H1 (cell line): Measurements from ENCODE around the gene DBH. TPM values are rescaled to one million over a fixed set of nuclear protein-coding genes. Genes with fewer than 3 reads are reported as not detected.

Experiments
- CTCF ChIA-PET: fragments of 300-600 bp; sonication (Branson Sonifier 250); formaldehyde crosslinking; loops from one replicate; lab custom pipeline; 2021; ENCODE audit not compliant: partially characterized antibody; lab: Charles Lee
- POLR2A ChIA-PET: fragments of 300-600 bp; sonication (Branson Sonifier 250); formaldehyde crosslinking; loops from one replicate; lab custom pipeline; 2021; ENCODE audit warnings: inconsistent platforms; ENCODE audit not compliant: partially characterized antibody; lab: Charles Lee
- DNase-seq, 2 experiments: peaks; one replicate each; pipeline versions ENCODE4 v3.0.0 to v3.0.0-alpha.2; 2010 to 2022; ENCODE audit warnings: low spot score in 2 of 2, low read depth in 1 of 2, mixed read lengths in 1 of 2
- FAIRE-seq: peaks from 2 replicates; lab custom pipeline; 2011; peaks lifted over from hg19 to GRCh38; lab: Jason Lieb, UNC
- H2AFZ ChIP-seq: 2 replicates; pipeline ENCODE4 v1.8.1; 2012; ENCODE audit warnings: low read length, inconsistent platforms
- H2AK5ac ChIP-seq: 2 replicates; pipeline ENCODE4 v1.6.1; 2013; ENCODE audit warnings: low read depth, low read length
- H2BK120ac ChIP-seq: replicated peaks from 2 replicates; pipeline ENCODE3; 2013; ENCODE audit warnings: low read depth, low read length, inconsistent platforms
- H2BK12ac ChIP-seq: 2 replicates; pipeline ENCODE4 v1.6.1; 2013; ENCODE audit warnings: low read depth, low read length
- H2BK15ac ChIP-seq: 2 replicates; pipeline ENCODE4 v1.6.1; 2013; ENCODE audit warnings: low read length
- H2BK20ac ChIP-seq: 2 replicates; pipeline ENCODE4 v1.6.1; 2013; ENCODE audit warnings: low read length
- H2BK5ac ChIP-seq: 2 replicates; pipeline ENCODE4 v1.6.1; 2013; ENCODE audit warnings: low read depth, low read length
- H3K14ac ChIP-seq: 2 replicates; pipeline ENCODE4 v1.6.1; 2013; ENCODE audit warnings: inconsistent platforms; ENCODE audit not compliant: insufficient read length
- H3K18ac ChIP-seq: 2 replicates; pipeline ENCODE4 v1.6.1; 2013; ENCODE audit warnings: low read length; ENCODE audit errors: extremely low read depth
- H3K23ac ChIP-seq: 2 replicates; pipeline ENCODE4 v1.6.1; 2013; ENCODE audit warnings: inconsistent platforms; ENCODE audit not compliant: insufficient read length
- H3K23me2 ChIP-seq: 2 replicates; pipeline ENCODE4 v1.6.1; 2013; ENCODE audit warnings: low read depth, low read length
- H3K27ac ChIP-seq: 2 replicates; pipeline ENCODE4 v1.6.1; 2011; ENCODE audit warnings: low read depth, low read length, inconsistent platforms
- H3K27me3 ChIP-seq, 4 experiments: replicated peaks in 1 of 4; 1 replicate in 1 of 4; 2 replicates in 3 of 4; pipeline versions ENCODE4 v1.6.1 to v1.8.1; 2011 to 2013; ENCODE audit warnings: low read length in 3 of 4, mild to moderate bottlenecking in 3 of 4, inconsistent platforms in 2 of 4, mixed read lengths in 2 of 4, moderate library complexity in 1 of 4; ENCODE audit not compliant: control insufficient read depth in 3 of 4, insufficient read depth in 3 of 4; ENCODE audit errors: extremely low read depth in 1 of 4
- H3K36me3 ChIP-seq, 4 experiments: 2 replicates each; pipeline versions ENCODE4 v1.6.1 to v1.8.1; 2011 to 2013; ENCODE audit warnings: mild to moderate bottlenecking in 4 of 4, low read length in 3 of 4, moderate library complexity in 2 of 4, control low read depth in 1 of 4, inconsistent platforms in 1 of 4; ENCODE audit not compliant: insufficient read depth in 4 of 4, control insufficient read depth in 2 of 4
- H3K4ac ChIP-seq: replicated peaks from 2 replicates; pipeline ENCODE3; 2013; ENCODE audit warnings: low read length, low read depth, mixed read lengths, inconsistent platforms; ENCODE audit not compliant: insufficient read length
- H3K4me1 ChIP-seq, 4 experiments: replicated peaks in 1 of 4; 1 replicate in 1 of 4; 2 replicates in 3 of 4; pipeline versions ENCODE4 v1.6.1 to v1.8.1; 2011 to 2013; ENCODE audit warnings: low read length in 3 of 4, inconsistent platforms in 2 of 4, mixed read lengths in 1 of 4; ENCODE audit not compliant: insufficient read depth in 4 of 4, control insufficient read depth in 3 of 4
- H3K4me2 ChIP-seq, 2 experiments: 2 replicates each; pipeline versions ENCODE4 v1.6.1 to v1.8.1; 2011 to 2013; ENCODE audit warnings: low read depth in 2 of 2, low read length in 2 of 2, control low read depth in 1 of 2, inconsistent platforms in 1 of 2, mild to moderate bottlenecking in 1 of 2; ENCODE audit not compliant: insufficient read depth in 1 of 2
- H3K4me3 ChIP-seq, 4 experiments: fragments of 200-600, 300-600 bp in 1 of 4; sonication (generic), shearing (Covaris generic), sonication (Bioruptor Twin) in 1 of 4; 2 replicates each; pipeline versions ENCODE4 v1.5.1 to v1.8.1; 2011 to 2016; ENCODE audit warnings: low read length in 4 of 4, low read depth in 3 of 4, control low read depth in 2 of 4, inconsistent platforms in 2 of 4, mild to moderate bottlenecking in 2 of 4, mixed read lengths in 1 of 4, moderate library complexity in 1 of 4; ENCODE audit not compliant: insufficient read depth in 2 of 4; ENCODE audit errors: extremely low read depth in 1 of 4
- H3K56ac ChIP-seq: replicated peaks from 2 replicates; pipeline ENCODE3; 2013; ENCODE audit warnings: low read depth, mild to moderate bottlenecking, mixed read lengths, low read length, inconsistent platforms; ENCODE audit not compliant: insufficient read length
- H3K79me1 ChIP-seq: 2 replicates; pipeline ENCODE4 v1.6.1; 2013; ENCODE audit warnings: low read depth, low read length, control low read depth
- H3K79me2 ChIP-seq, 2 experiments: 2 replicates each; pipeline versions ENCODE4 v1.6.1 to v1.8.1; 2012 to 2013; ENCODE audit warnings: low read length in 2 of 2, mild to moderate bottlenecking in 2 of 2, inconsistent platforms in 1 of 2; ENCODE audit not compliant: insufficient read depth in 2 of 2, control insufficient read depth in 1 of 2
- H3K9ac ChIP-seq, 4 experiments: replicated peaks in 1 of 4; 1 replicate in 1 of 4; 2 replicates in 3 of 4; pipeline versions ENCODE4 v1.6.1 to v1.8.1; 2011 to 2013; ENCODE audit warnings: low read depth in 3 of 4, low read length in 3 of 4, control low read depth in 2 of 4, mild to moderate bottlenecking in 2 of 4, moderate library complexity in 2 of 4, inconsistent platforms in 1 of 4; ENCODE audit errors: extremely low read depth in 1 of 4
- H3K9me3 ChIP-seq, 2 experiments: 2 replicates each; pipeline versions ENCODE4 v1.6.1 to v1.8.1; 2012 to 2013; ENCODE audit warnings: mild to moderate bottlenecking in 2 of 2, moderate library complexity in 2 of 2, control low read depth in 1 of 2, inconsistent platforms in 1 of 2, low read depth in 1 of 2, low read length in 1 of 2, mixed read lengths in 1 of 2; ENCODE audit not compliant: insufficient read depth in 2 of 2
- H4K20me1 ChIP-seq, 2 experiments: replicated peaks in 1 of 2; 2 replicates each; pipeline versions ENCODE3 to v1.8.1; 2011 to 2013; ENCODE audit warnings: inconsistent platforms in 2 of 2, low read length in 2 of 2, mild to moderate bottlenecking in 1 of 2; ENCODE audit not compliant: insufficient read depth in 2 of 2, control insufficient read depth in 1 of 2
- H4K5ac ChIP-seq: 2 replicates; pipeline ENCODE4 v1.6.1; 2013; ENCODE audit warnings: low read length, low read depth, mixed read lengths, inconsistent platforms; ENCODE audit not compliant: insufficient read length
- H4K8ac ChIP-seq: 2 replicates; pipeline ENCODE4 v1.8.0; 2013; ENCODE audit warnings: mild to moderate bottlenecking, moderate library complexity, low read length, inconsistent platforms; ENCODE audit not compliant: insufficient read depth; ENCODE audit errors: extremely low read depth
- H4K91ac ChIP-seq: replicated peaks from 2 replicates; pipeline ENCODE3; 2013; ENCODE audit warnings: low read length, mixed read lengths, inconsistent platforms; ENCODE audit not compliant: insufficient read length
- ATF2 ChIP-seq: IDR thresholded peaks from 2 replicates; pipeline ENCODE4 v1.6.1; 2012; ENCODE audit warnings: low read length, inconsistent platforms
- CBX5 ChIP-seq: fragments of 300-800, 300-1000 bp; sonication (generic); IDR thresholded peaks from 2 replicates; pipeline ENCODE4 v1.7.1; 2016; ENCODE audit warnings: antibody characterized with exemption, low read length, low read depth
- GABPA ChIP-seq: IDR thresholded peaks from 2 replicates; pipeline ENCODE4 v1.6.1; 2011; ENCODE audit warnings: mild to moderate bottlenecking, low read length, moderate library complexity, borderline replicate concordance; ENCODE audit not compliant: insufficient read depth
- GTF2F1 ChIP-seq: IDR thresholded peaks from 2 replicates; pipeline ENCODE4 v1.6.1; 2012; ENCODE audit warnings: low read depth, low read length, improper control_type of control experiment, borderline replicate concordance
- HDAC2 ChIP-seq, 2 experiments: fragments of 300-600 bp in 1 of 2; sonication (generic) in 1 of 2; IDR thresholded peaks; 2 replicates each; pipeline ENCODE4 v1.6.1; 2011 to 2012; ENCODE audit warnings: low read depth in 2 of 2, low read length in 2 of 2, mild to moderate bottlenecking in 2 of 2, moderate library complexity in 2 of 2, borderline replicate concordance in 1 of 2, inconsistent platforms in 1 of 2
- KDM5A ChIP-seq: fragments of 200-600 bp; IDR thresholded peaks from 2 replicates; pipeline ENCODE4 v1.7.1; 2012; ENCODE audit warnings: mild to moderate bottlenecking, low read length, inconsistent platforms, mixed read lengths
- RBBP5 ChIP-seq: IDR thresholded peaks from 2 replicates; pipeline ENCODE4 v1.7.1; 2012; ENCODE audit warnings: low read depth, mild to moderate bottlenecking, inconsistent platforms, low read length, moderate library complexity, borderline replicate concordance
- TBP ChIP-seq: IDR thresholded peaks from 2 replicates; pipeline ENCODE4 v1.6.1; 2011; ENCODE audit warnings: low read depth, low read length, improper control_type of control experiment
- WGBS, 2 experiments: shearing (Covaris generic) in 1 of 2; methylation state at CpG; one replicate each; pipeline versions ENCODE4 v1.1.6 to v1.1.7; 2013 to 2015; ENCODE audit warnings: low lambda C conversion rate in 2 of 2, mixed read lengths in 2 of 2, inconsistent platforms in 1 of 2, low coverage in 1 of 2, missing lambda C conversion rate in 1 of 2; ENCODE audit not compliant: insufficient replicate concordance in 2 of 2, insufficient coverage in 1 of 2, insufficient read length in 1 of 2; ENCODE audit errors: extremely low coverage in 1 of 2, missing lambda C conversion rate in 1 of 2; 5-methylcytosine and 5-hydroxymethylcytosine counted together
- polyA plus RNA-seq, 7 experiments: library from polyadenylated mRNA; depleted of rRNA in 3 of 7; stranded (reverse) in 5 of 7; unstranded in 2 of 7; fragments of >200 nt in 5 of 7; fragments of 200-250 nt in 2 of 7; gene quantifications; 1 replicate in 5 of 7; 2 replicates in 1 of 7; 4 replicates in 1 of 7; pipeline versions ENCODE4 v1.2.1 to v1.2.3, GENCODE V29; 2011 to 2013; ENCODE audit warnings: missing spikeins in 2 of 7, mixed read lengths in 2 of 7
- total RNA-seq: library from RNA; stranded (reverse); fragmentation: NEBNext Ultra II Directional; extraction: Animal tissue kit (Norgen Biotek cat#: 25700); gene quantifications from 2 replicates; pipeline ENCODE4 v1.2.1, GENCODE V29; 2021

The DBH gene
- total and polyA plus RNA-seq, 2 of the 8 experiments (the other 6 are each of a cell fraction or from before 2014, with no cell fraction given) = 0.18 TPM; not detected in 1

- Histone ChIP-seq H3K9ac (0 out of 7 replicates have a peak overlapping the region, but pooled peaks of 1 of the 4 experiments have one; percentile 5), H3K79me1 (peaks cover 3% of the 10 kb centered on the region), H3K36me3 (peaks cover 0 to 3% (median 0%) of the 10 kb centered on the region in 4 experiments; a peak in 1 of 8 replicates), H3K4me3 (no peak overlapping the region), H3K79me2 (no peaks in the 10 kb centered on the region), H2BK12ac (no peak overlapping the region; the same call in 1 of the 2 replicates), H3K23me2 (peaks cover 4% of the 10 kb centered on the region; the same call in 1 of the 2 replicates), H4K20me1 (peaks cover 0 to 8% of the 10 kb centered on the region in 2 experiments), H2AK5ac (peak overlapping the region; percentile 4; the same call in 1 of the 2 replicates), H2BK5ac (no peak overlapping the region; the same call in 1 of the 2 replicates), H3K14ac (peak overlapping the region; percentile 68), H2BK120ac (peak overlapping the region; percentile 21), H4K5ac (no peak overlapping the region), H3K9me3 (peaks cover 15 to 18% of the 10 kb centered on the region in 2 experiments), H3K56ac (peak overlapping the region; percentile 82), H3K27me3 (no peaks in the 10 kb centered on the region; a peak in 3 of 7 replicates), H2BK20ac (no peak overlapping the region), H2BK15ac (no peak overlapping the region; the same call in 1 of the 2 replicates), H4K8ac (no peak overlapping the region), H3K27ac (no peak overlapping the region), H4K91ac (peak overlapping the region; percentile 81), H3K4me1 (peaks cover 0 to 4% (median under 1%) of the 10 kb centered on the region in 4 experiments; a peak in 3 of 7 replicates), H3K4ac (peak overlapping the region; percentile 91), H3K18ac (no peak overlapping the region), H3K4me2 (no peak overlapping the region), H2AFZ (no peak overlapping the region), H3K23ac (no peak overlapping the region)
- ChIA-PET POLR2A (interaction anchor here (1.4 kb wide), 1 partner anchor 12 kb away, joined by 3 read pairs; no protein-coding TSS in a partner anchor), CTCF (interaction anchor here (1.1 to 2.3 kb wide), 4 partner anchors 10 to 169 kb away, joined by 3 to 13 read pairs (median 4); no protein-coding TSS in a partner anchor)
- TF ChIP-seq GABPA (no peak), TBP (no peak), RBBP5 (no peak), CBX5 (no peak), ATF2 (no peak), KDM5A (no peak), HDAC2 (IDR thresholded peaks at IDR 0.05; ENCODE audit: borderline replicate concordance in 1 of 2, low read depth in 2 of 2, low read length in 2 of 2) (no peak), GTF2F1 (no peak)
- DNase-seq = no peak
- no peak for FAIRE-seq
- 88% methylated on average over 6 of the region's 6 CpGs; no CpG with 5 or more reads in 1 of the 2 experiments for WGBS, 2 experiments
These were observed 36.5 kb upstream of the DBH start for GRCh38 chr9:133599470-133600173.
